Fibroblast of the aortic adventitia (primary cell): ENCODE results near the gene CBR1. TPM values are rescaled to one million over a fixed set of nuclear protein-coding genes. Genes with fewer than 3 reads are reported as not detected.

Experiments
- DNase-seq: peaks from one replicate; pipeline ENCODE4 v3.0.0-alpha.2; 2010; ENCODE audit warnings: low read depth
- H3K4me3 ChIP-seq: 2 replicates; pipeline ENCODE4 v1.5.1; 2011; ENCODE audit warnings: low read depth, mild to moderate bottlenecking, control low read depth, low read length, moderate library complexity
- CTCF ChIP-seq: IDR thresholded peaks from 2 replicates; pipeline ENCODE4 v1.5.1; 2011; ENCODE audit warnings: mild to moderate bottlenecking, low read length, control low read depth, inconsistent platforms; ENCODE audit not compliant: insufficient read depth
- total RNA-seq: library from RNA; depleted of rRNA; stranded (reverse); fragments of >200 nt; gene quantifications from 2 replicates; pipeline ENCODE4 v1.2.3, GENCODE V29; 2012; ENCODE audit warnings: low replicate concordance

Gene CBR1
- 82.4 and 95.0 TPM in 2 replicates for total RNA-seq

- DNase-seq, result peak; percentile 97
- H3K4me3 ChIP-seq, result peak within 1 kb of the TSS; percentile 95
- TF ChIP-seq CTCF, result no peak
Measured at GRCh38 chr21:36069713-36070583, at the start of gene CBR1. TSS of gene CBR1 (plus strand) at chr21:36070024. CDS start at chr21:36070116, 92 bp downstream.

GRCh38 chr21:36021251-36021837 is 48.5 kb upstream of the CBR1 start:
- TF ChIP-seq CTCF, result no peak
- DNase-seq, result no peak
- H3K4me3 ChIP-seq, result no peak overlapping the region

- no peak for TF ChIP-seq CTCF
- DNase-seq, result no peak
Measured at GRCh38 chr21:36022427-36023091, 47.3 kb upstream of the CBR1 start.

GRCh38 chr21:36023092-36023480 is 46.7 kb upstream of the CBR1 start:
- TF ChIP-seq CTCF, result no peak
- no peak overlapping the region for H3K4me3 ChIP-seq
- peak; percentile 35 for DNase-seq

More at GRCh38 chr21:36022427-36023091, 47.3 kb upstream of the CBR1 start:
- H3K4me3 ChIP-seq, result no peak overlapping the region

- no peak for TF ChIP-seq CTCF
- H3K4me3 ChIP-seq, result no peak overlapping the region
- no peak for DNase-seq
Measured at GRCh38 chr21:36024782-36025181, 45.0 kb upstream of the CBR1 start.

GRCh38 chr21:36027347-36027746 is 42.5 kb upstream of the CBR1 start:
- peak; percentile 56 for DNase-seq
- TF ChIP-seq CTCF, result no peak
- no peak overlapping the region for H3K4me3 ChIP-seq
